Mesothelial cell of epicardium (in vitro differentiated cells): ENCODE data around the gene SLC16A11. TPM values are rescaled to one million over a fixed set of nuclear protein-coding genes. Genes with fewer than 3 reads are reported as not detected.
"Not testable (repeated sequence)": the region's sequence is repeated elsewhere in the genome, so short reads cannot be mapped to it uniquely, and the experiment has no call there.

Experiments
- DNase-seq, 2 experiments: peaks; one replicate each; pipeline ENCODE4 v3.0.0; 2021; ENCODE audit warnings: low spot score in 2 of 2; ENCODE audit not compliant: unreplicated experiment in 2 of 2
- H3K27ac Mint-ChIP-seq: 2 replicates; pipeline ENCODE4 v1.8.0; 2021; ENCODE audit warnings: mixed read lengths
- H3K27me3 Mint-ChIP-seq: 2 replicates; pipeline ENCODE4 v1.8.0; 2021; ENCODE audit warnings: low read depth, mixed read lengths
- H3K36me3 Mint-ChIP-seq: 2 replicates; pipeline ENCODE4 v1.8.0; 2021; ENCODE audit warnings: mixed read lengths
- H3K4me1 Mint-ChIP-seq: 2 replicates; pipeline ENCODE4 v1.8.0; 2021; ENCODE audit warnings: mixed read lengths
- H3K4me3 Mint-ChIP-seq: 2 replicates; pipeline ENCODE4 v1.8.0; 2021; ENCODE audit warnings: mild to moderate bottlenecking, moderate library complexity, mixed read lengths
- H3K9me3 Mint-ChIP-seq: 2 replicates; pipeline ENCODE4 v1.8.0; 2021; ENCODE audit warnings: mixed read lengths
- CTCF ChIP-seq: fragments of 200-600 bp; sonication (generic); IDR thresholded peaks from one replicate; pipeline ENCODE4 v1.5.0; 2021; ENCODE audit warnings: antibody characterized with exemption; ENCODE audit not compliant: unreplicated experiment
- total RNA-seq: library from RNA; stranded (reverse); gene quantifications from 3 replicates; pipeline ENCODE4 v1.2.1, GENCODE V29; 2021

The SLC16A11 gene
- total RNA-seq, 1 donor from 2014 or later, result 5.1 TPM

DNA sequence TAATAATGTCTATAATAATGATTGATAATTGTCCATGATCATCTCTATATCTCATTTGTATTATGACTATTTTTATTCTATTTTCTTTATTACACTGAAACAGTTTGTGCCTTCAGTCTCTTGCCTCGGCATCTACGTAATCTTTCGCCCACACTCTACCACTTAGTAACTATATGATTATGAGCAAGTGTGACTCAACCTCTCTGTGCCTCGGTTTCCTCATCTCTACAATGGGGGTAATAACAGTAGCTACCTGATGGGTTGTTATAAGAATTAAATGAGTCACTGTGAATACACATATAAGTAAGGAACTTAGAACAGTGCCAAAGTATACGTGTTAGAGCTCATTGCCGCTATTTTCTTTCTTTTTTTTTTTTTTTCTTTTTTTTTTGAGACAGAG is 3.7 kb upstream of the SLC16A11 start:
- no peak overlapping the region for H3K27ac Mint-ChIP-seq
- H3K9me3 Mint-ChIP-seq, result no peaks in the 10 kb centered on the region
- H3K4me3 Mint-ChIP-seq, result no peak overlapping the region
- no peak for DNase-seq
- TF ChIP-seq CTCF, result no peak
- peaks cover 15% of the 10 kb centered on the region for H3K27me3 Mint-ChIP-seq
- H3K4me1 Mint-ChIP-seq, result peaks cover 36% of the 10 kb centered on the region
- no peaks in the 10 kb centered on the region for H3K36me3 Mint-ChIP-seq

GRCh38 chr17:7046725-7047397 is 3.0 kb upstream of the SLC16A11 start:
- Mint-ChIP-seq H3K27ac (peak overlapping the region; percentile 96), H3K4me3 (peak overlapping the region; percentile 65), H3K4me1 (peaks cover 41% of the 10 kb centered on the region), H3K27me3 (peaks cover 20% of the 10 kb centered on the region)
- not testable (repeated sequence) for H3K36me3 Mint-ChIP-seq, H3K9me3 Mint-ChIP-seq
- peak in 1 of 2 experiments; percentile 57 for DNase-seq

DNA sequence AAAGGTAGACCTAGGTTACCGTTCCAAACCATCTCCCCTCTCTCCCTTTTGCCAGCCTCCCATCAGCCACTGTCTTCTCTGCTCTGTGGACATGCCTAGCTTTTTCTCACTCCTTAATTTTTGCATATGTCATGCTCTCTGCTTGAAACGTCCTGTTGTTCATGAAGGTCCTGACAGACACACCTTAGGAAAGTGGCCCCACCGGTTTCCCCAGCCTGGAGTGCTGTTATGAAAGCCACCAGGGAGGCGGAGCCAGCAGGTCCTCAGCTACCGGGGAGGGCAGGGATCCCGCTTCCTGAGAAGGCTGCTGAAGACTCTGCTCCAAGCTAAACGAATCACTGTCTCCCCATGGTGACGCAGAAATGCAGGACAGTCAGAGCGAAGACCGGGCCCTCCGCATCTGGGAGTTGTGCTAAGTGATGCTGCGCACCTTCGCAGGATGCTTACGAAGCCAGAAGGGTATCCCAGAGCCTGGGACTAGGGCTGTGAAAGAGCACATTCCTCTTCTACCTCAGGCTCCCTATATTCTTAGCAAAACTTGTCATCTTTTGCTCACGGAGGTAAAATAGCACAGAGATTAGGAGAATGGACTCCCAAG is 2.3 kb upstream of the SLC16A11 start:
- Mint-ChIP-seq H3K4me1 (peaks cover 47% of the 10 kb centered on the region), H3K27me3 (peaks cover 25% of the 10 kb centered on the region), H3K9me3 (no peaks in the 10 kb centered on the region), H3K36me3 (no peaks in the 10 kb centered on the region), H3K4me3 (peak overlapping the region; percentile 65), H3K27ac (peak overlapping the region; percentile 96)
- TF ChIP-seq CTCF, result peak; percentile 17
- DNase-seq, result peak; percentile 57 to 73

- peaks cover 25% of the 10 kb centered on the region for H3K27me3 Mint-ChIP-seq
- peak overlapping the region; percentile 65 for H3K4me3 Mint-ChIP-seq
- no peaks in the 10 kb centered on the region for H3K36me3 Mint-ChIP-seq
- H3K9me3 Mint-ChIP-seq, result no peaks in the 10 kb centered on the region
- H3K27ac Mint-ChIP-seq, result peak overlapping the region; percentile 96
- H3K4me1 Mint-ChIP-seq, result peaks cover 47% of the 10 kb centered on the region
- peak; percentile 76 for TF ChIP-seq CTCF
- DNase-seq, result no peak
Measured at GRCh38 chr17:7045492-7046126, 1.7 kb upstream of the SLC16A11 start.

- Mint-ChIP-seq H3K27ac (no peak overlapping the region), H3K4me3 (peak overlapping the region; percentile 66), H3K9me3 (no peaks in the 10 kb centered on the region), H3K36me3 (no peaks in the 10 kb centered on the region), H3K4me1 (peaks cover 45% of the 10 kb centered on the region), H3K27me3 (peaks cover 25% of the 10 kb centered on the region)
- no peak for DNase-seq
- TF ChIP-seq CTCF, result no peak
Measured at GRCh38 chr17:7043182-7043496, 753 bp downstream of the SLC16A11 start.

DNA sequence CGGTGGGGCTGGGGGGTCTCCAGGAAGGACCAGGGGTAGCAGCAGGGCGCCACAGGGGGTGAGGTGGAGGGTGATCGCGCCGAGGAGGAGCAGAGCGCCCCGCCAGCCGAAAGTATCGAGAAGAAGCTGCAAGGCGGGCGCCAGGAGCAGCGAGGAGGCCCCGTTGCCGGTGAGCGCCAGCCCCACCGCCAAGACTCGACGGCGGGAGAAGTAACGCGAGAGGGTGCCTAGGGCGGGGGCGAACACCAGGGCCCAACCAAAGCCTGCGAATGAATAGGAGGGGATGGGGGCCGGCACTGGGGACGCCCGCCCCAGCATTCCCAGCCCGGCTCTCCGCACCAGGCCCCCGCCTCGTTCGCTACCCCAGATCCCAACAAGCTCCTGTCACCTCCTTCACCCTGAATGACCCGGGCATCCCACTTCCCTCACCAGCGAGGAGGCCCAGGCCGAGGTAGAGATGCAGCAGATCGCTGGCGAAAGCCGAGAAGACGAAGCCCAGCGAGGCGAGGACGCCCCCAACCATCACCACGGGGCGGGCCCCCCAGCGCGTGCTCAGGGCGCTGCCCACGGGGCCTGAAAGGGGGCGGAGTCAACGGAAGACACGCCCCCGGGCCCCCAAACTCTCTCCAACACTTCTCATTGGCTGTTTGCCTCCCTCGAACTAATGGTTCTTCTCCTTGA is 1.3 kb downstream of the SLC16A11 start:
- H3K27me3 Mint-ChIP-seq, result peaks cover 25% of the 10 kb centered on the region
- no peaks in the 10 kb centered on the region for H3K36me3 Mint-ChIP-seq
- no peak for DNase-seq
- peak overlapping the region; percentile 59 for H3K27ac Mint-ChIP-seq
- no peak for TF ChIP-seq CTCF
- H3K4me3 Mint-ChIP-seq, result peak overlapping the region; percentile 66
- H3K9me3 Mint-ChIP-seq, result no peaks in the 10 kb centered on the region
- H3K4me1 Mint-ChIP-seq, result peaks cover 45% of the 10 kb centered on the region
